Osteoblast (primary cell): ENCODE results near the gene AMFR. TPM values are rescaled to one million over a fixed set of nuclear protein-coding genes. Genes with fewer than 3 reads are reported as not detected.

Experiments used
- DNase-seq: peaks from one replicate; pipeline ENCODE4 v3.0.0; 2011; ENCODE audit warnings: low spot score, mixed read lengths; ENCODE audit not compliant: insufficient read length; ENCODE audit errors: missing footprints
- H2AFZ ChIP-seq: 2 replicates; pipeline ENCODE4 v1.6.0; 2011; ENCODE audit warnings: mild to moderate bottlenecking, low read length
- H3K27ac ChIP-seq: 2 replicates; pipeline ENCODE4 v1.5.1; 2011; ENCODE audit warnings: mild to moderate bottlenecking, low read depth, low read length, moderate library complexity
- H3K27me3 ChIP-seq: 2 replicates; pipeline ENCODE4 v1.6.0; 2012; ENCODE audit warnings: mild to moderate bottlenecking, control low read depth, inconsistent platforms, low read length, moderate library complexity; ENCODE audit not compliant: insufficient read depth
- H3K36me3 ChIP-seq: 2 replicates; pipeline ENCODE4 v1.5.1; 2011; ENCODE audit warnings: mild to moderate bottlenecking, low read length, control low read depth, moderate library complexity; ENCODE audit not compliant: insufficient read depth
- H3K4me1 ChIP-seq: 2 replicates; pipeline ENCODE4 v1.5.1; 2011; ENCODE audit warnings: mild to moderate bottlenecking, low read length, control low read depth, moderate library complexity; ENCODE audit not compliant: insufficient read depth
- H3K4me2 ChIP-seq: 2 replicates; pipeline ENCODE4 v1.6.0; 2011; ENCODE audit warnings: mild to moderate bottlenecking, low read length; ENCODE audit not compliant: insufficient read depth
- H3K4me3 ChIP-seq: fragments of 200-600 bp; sonication (generic); 3 replicates; pipeline ENCODE4 v1.5.1; 2012; ENCODE audit warnings: mild to moderate bottlenecking, low read length, inconsistent platforms; ENCODE audit not compliant: insufficient read depth
- H3K79me2 ChIP-seq: 2 replicates; pipeline ENCODE4 v1.6.0; 2012; ENCODE audit warnings: mild to moderate bottlenecking, low read length, control low read depth, inconsistent platforms; ENCODE audit not compliant: insufficient read depth
- H3K9me3 ChIP-seq: 2 replicates; pipeline ENCODE4 v1.5.1; 2011; ENCODE audit warnings: low read depth, low read length, control low read depth
- H4K20me1 ChIP-seq: 2 replicates; pipeline ENCODE4 v1.6.0; 2012; ENCODE audit warnings: mild to moderate bottlenecking, low read length, control low read depth; ENCODE audit not compliant: insufficient read depth
- CTCF ChIP-seq: IDR thresholded peaks from 2 replicates; pipeline ENCODE4 v1.5.1; 2011; ENCODE audit warnings: mild to moderate bottlenecking, low read depth, low read length, moderate library complexity; ENCODE audit errors: extremely low read depth
- total RNA-seq: library from RNA; depleted of rRNA; stranded (reverse); fragments of >200 nt; gene quantifications from 2 replicates; pipeline ENCODE4 v1.2.3, GENCODE V29; 2012

Gene AMFR
- total RNA-seq, 1 donor, result 339 TPM

DNA sequence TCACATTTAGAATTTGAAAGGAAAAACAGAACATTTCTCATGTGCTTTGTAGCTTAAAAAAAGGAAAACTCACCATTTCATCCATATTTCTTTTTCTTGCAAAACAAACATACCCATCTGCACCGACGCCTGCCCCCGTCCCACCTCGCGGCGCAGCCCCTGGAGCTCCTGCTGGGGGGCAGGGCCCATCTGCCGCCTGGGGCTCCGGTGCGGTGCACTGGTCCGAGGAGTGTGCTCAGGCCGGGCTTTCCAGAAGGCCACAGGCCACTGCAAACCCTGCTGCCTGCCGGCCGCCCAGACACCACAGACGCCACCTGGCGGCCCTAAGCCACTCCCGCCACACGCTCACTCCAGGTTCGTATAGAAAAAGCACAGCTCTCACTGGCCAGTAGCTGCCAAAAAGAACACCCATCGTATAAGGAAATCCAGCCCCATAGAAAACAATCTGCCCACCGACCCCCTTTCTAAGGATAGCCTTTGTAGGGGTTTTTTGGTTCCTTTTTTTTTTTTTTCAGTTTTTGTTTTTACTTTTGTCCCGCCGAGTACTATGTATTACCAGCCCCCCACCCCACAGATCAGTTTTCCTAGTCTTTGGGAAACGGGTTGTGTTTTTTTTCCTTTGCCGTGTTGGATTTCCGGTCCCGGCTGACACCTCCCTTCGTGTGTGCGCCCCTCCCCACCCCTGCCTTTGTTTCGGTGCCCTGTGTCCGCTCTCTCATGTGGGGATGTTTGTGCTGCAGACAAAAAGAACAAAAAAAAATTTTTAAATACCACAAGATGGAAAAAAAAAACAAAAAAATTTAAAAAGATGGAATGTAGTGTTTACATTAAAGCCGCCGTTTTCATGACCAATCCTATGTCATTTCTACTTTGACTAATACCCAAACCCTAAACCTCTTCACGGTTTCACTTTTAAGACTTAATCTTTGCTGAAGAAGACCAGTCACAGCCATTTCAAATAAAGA is 68.8 kb downstream of the AMFR start:
- DNase-seq, result peak; percentile 99
- Histone ChIP-seq H3K79me2 (no peaks in the 10 kb centered on the region), H3K9me3 (no peaks in the 10 kb centered on the region)

DNA sequence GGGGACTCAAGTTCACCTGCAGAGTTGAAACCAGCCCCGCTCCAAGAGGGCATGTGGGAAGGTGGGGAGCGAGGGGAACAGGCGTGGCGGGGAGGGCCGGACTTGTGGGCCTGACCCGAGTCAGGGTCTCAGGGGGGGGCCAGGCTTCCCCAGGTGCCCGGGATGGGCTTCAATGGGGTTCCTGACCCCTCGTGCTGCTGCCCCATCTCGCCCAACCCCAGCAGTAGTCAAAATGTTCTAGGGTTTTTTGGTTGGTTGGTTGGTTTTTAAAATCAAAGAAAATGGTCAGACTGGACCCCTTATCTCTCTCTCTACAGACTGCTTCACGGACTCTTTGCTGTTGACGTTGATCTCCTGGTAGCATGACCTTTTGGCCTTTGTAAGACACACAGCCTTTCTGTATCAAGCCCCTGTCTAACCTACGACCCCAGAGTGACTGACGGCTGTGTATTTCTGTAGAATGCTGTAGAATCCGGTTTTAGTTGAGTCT is 69.5 kb downstream of the AMFR start:
- Histone ChIP-seq H3K4me2 (peak overlapping the region; percentile 93), H3K4me1 (peaks cover 12% of the 10 kb centered on the region), H4K20me1 (no peaks in the 10 kb centered on the region), H3K36me3 (no peaks in the 10 kb centered on the region), H3K4me3 (peak overlapping the region; percentile 76), H3K27ac (peak overlapping the region; percentile 94), H2AFZ (peak overlapping the region; percentile 92), H3K79me2 (no peaks in the 10 kb centered on the region), H3K27me3 (no peaks in the 10 kb centered on the region), H3K9me3 (no peaks in the 10 kb centered on the region)
- peak; percentile 73 for DNase-seq
- no peak for TF ChIP-seq CTCF

More for the DNA sequence above, 68.8 kb downstream of the AMFR start:
- Histone ChIP-seq H3K27ac (peak overlapping the region; percentile 94), H3K27me3 (no peaks in the 10 kb centered on the region), H3K4me2 (peak overlapping the region; percentile 93), H4K20me1 (no peaks in the 10 kb centered on the region), H3K36me3 (no peaks in the 10 kb centered on the region), H3K4me3 (peak overlapping the region; percentile 76), H3K4me1 (peaks cover 12% of the 10 kb centered on the region), H2AFZ (peak overlapping the region; percentile 92)
- TF ChIP-seq CTCF, result peak; percentile 85

DNA sequence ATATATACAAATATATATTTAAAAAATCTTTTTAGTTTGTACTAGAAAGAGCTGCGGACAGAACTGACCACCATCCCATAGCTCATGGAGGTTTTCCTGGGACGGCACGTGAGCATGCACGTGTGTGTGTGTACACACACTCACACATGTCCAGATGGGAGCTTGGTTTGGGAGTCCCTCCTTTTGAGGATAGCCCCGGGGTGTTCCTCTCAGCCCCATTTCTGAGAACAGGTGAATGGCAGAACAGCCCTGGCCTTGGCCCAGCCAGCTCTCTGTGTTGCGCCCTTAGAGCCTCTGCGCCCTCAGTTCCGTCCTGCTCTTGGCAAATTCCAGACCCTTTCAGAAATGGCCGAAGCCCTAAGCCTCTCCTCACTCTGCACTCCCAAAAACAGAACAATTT is 70.1 kb downstream of the AMFR start:
- Histone ChIP-seq H3K27ac (no peak overlapping the region), H3K4me1 (peaks cover 12% of the 10 kb centered on the region), H2AFZ (no peak overlapping the region), H3K27me3 (no peaks in the 10 kb centered on the region), H3K79me2 (no peaks in the 10 kb centered on the region), H3K36me3 (no peaks in the 10 kb centered on the region), H3K4me3 (no peak overlapping the region), H4K20me1 (no peaks in the 10 kb centered on the region), H3K9me3 (no peaks in the 10 kb centered on the region), H3K4me2 (no peak overlapping the region)
- DNase-seq, result peak; percentile 70
- TF ChIP-seq CTCF, result no peak

DNA sequence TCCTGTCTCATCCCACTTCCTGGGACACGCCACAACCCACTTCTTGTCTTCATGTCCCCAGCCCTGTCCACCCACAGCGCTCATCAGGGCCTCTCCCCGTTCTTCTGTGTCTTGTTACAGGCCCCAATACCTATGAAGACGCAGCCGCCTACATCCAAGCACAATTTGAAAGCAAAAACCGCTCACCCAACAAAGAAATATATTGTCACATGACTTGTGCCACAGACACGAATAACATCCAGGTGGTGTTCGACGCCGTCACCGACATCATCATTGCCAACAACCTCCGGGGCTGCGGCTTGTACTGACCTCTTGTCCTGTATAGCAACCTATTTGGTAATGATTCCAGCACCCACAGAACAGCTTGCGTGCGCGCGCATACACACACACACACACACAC is 70.6 kb downstream of the AMFR start:
- H3K79me2 ChIP-seq, result no peaks in the 10 kb centered on the region
- peak; percentile 64 for DNase-seq
- H2AFZ ChIP-seq, result no peak overlapping the region
- no peak for TF ChIP-seq CTCF
- H3K4me2 ChIP-seq, result no peak overlapping the region
- H3K4me3 ChIP-seq, result no peak overlapping the region
- peaks cover 12% of the 10 kb centered on the region for H3K4me1 ChIP-seq
- H3K27ac ChIP-seq, result no peak overlapping the region
- H4K20me1 ChIP-seq, result no peaks in the 10 kb centered on the region
- H3K36me3 ChIP-seq, result no peaks in the 10 kb centered on the region
- H3K27me3 ChIP-seq, result no peaks in the 10 kb centered on the region
- H3K9me3 ChIP-seq, result no peaks in the 10 kb centered on the region
